OCI-LY7 (cell line): ENCODE results near the gene SERTAD3.
A peak's percentile ranks its signal among the peaks of the same experiment; 100 is the strongest.

Experiments
- CTCF ChIP-seq: fragments of 200-600 bp; sonication (generic); conservative IDR thresholded peaks from 2 replicates; pipeline ENCODE4 v1.5.1; 2014; ENCODE audit warnings: mild to moderate bottlenecking, antibody characterized with exemption, low read length, moderate library complexity, mixed read lengths
- EZH2phosphoT487 ChIP-seq: fragments of 200-600 bp; sonication (generic); IDR thresholded peaks from 2 replicates; pipeline ENCODE4 v1.6.1; 2018; ENCODE audit warnings: low read depth, borderline replicate concordance, mild to moderate bottlenecking, mixed run types, antibody characterized with exemption, low read length, moderate library complexity, mixed read lengths

DNA sequence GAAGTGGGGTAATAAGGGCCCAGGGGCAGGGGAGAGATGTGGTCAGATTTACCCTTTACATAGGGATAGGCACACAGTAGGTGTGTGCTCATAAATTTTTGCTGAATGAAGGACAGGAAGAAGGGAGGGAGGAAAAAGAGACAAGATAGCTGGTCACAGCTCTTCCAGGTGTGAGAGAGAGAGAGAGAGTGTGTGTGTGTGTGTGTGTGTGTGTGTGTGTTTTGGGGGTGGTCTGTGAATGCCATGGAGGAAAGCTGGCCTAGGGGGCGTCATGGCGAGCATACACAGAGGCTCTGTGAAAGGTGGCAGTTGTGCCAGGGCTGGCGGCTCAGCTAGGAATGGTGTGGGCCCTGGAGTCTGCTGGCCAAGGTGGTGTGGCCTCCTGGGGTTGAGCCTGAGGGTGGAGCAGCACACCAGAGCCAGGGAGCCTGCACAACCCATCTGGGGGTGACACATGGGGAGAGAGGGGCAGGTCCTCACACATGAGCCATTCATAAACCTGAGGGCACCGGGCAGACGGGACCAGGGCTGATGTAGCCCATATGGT, 25.0 kb downstream of the SERTAD3 start:
- TF ChIP-seq CTCF (0 out of 2 replicates have a peak, but pooled peaks have one; percentile 19), EZH2phosphoT487 (no peak)
